Subcutaneous abdominal adipose tissue (tissue), 5 donors: ENCODE results near the gene KCNMA1.

Experiments
- H3K27ac ChIP-seq: one replicate; pipeline ENCODE4 v1.7.0; 2013; ENCODE audit warnings: low read depth, mild to moderate bottlenecking, inconsistent platforms, low read length, moderate library complexity
- H3K27me3 ChIP-seq, 5 donors: one replicate each; pipeline ENCODE4 v1.7.0; 2013; ENCODE audit warnings: low read length in 5 of 5, inconsistent platforms in 1 of 5; ENCODE audit not compliant: control insufficient read depth in 5 of 5, insufficient read depth in 4 of 5
- H3K36me3 ChIP-seq, 5 donors: one replicate each; pipeline ENCODE4 v1.7.0; 2013; ENCODE audit warnings: low read length in 5 of 5; ENCODE audit not compliant: control insufficient read depth in 5 of 5, insufficient read depth in 5 of 5
- H3K4me1 ChIP-seq, 5 donors: one replicate each; pipeline ENCODE4 v1.7.0; 2013; ENCODE audit warnings: low read length in 5 of 5, mild to moderate bottlenecking in 3 of 5, moderate library complexity in 1 of 5; ENCODE audit not compliant: control insufficient read depth in 5 of 5, insufficient read depth in 5 of 5
- H3K4me3 ChIP-seq, 5 donors: one replicate each; pipeline ENCODE4 v1.7.0; 2013; ENCODE audit warnings: low read length in 5 of 5, low read depth in 1 of 5
- H3K9ac ChIP-seq, 5 donors: one replicate each; pipeline ENCODE4 v1.7.0; 2013; ENCODE audit warnings: low read length in 5 of 5, mild to moderate bottlenecking in 4 of 5, moderate library complexity in 3 of 5
- H3K9me3 ChIP-seq, 5 donors: one replicate each; pipeline ENCODE4 v1.7.0; 2013; ENCODE audit warnings: low read length in 5 of 5; ENCODE audit not compliant: control insufficient read depth in 5 of 5
- donor health status: healthy.
- donor health status: healthy.
- donor health status: healthy.
- donor health status: healthy.
- donor health status: healthy.

KCNMA1 gene

DNA sequence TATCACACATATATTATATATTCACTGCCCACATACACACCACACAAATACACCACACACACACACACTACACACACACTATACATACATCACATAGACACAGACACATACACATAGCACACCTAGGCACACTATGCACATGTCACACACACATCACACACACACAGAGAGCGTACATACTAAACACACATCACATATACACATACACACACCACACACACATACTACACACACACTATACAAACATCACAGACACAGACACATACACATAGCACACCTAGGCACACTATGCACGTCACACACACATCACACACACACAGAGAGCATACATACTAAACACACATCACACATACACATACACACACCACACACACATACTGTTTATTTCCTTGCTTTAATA is 165.5 kb downstream of the KCNMA1 start:
- H3K27ac ChIP-seq, result no peak overlapping the region
- H3K4me1 ChIP-seq, result peaks cover 0 to 2% (median 0%) of the 10 kb centered on the region in 5 donors
- H3K27me3 ChIP-seq, result peaks cover 0 to 3% (median 0%) of the 10 kb centered on the region in 5 donors
- H3K9me3 ChIP-seq, result no peaks in the 10 kb centered on the region
- H3K4me3 ChIP-seq, result no peak overlapping the region
- no peak overlapping the region for H3K9ac ChIP-seq
- H3K36me3 ChIP-seq, result no peaks in the 10 kb centered on the region

DNA sequence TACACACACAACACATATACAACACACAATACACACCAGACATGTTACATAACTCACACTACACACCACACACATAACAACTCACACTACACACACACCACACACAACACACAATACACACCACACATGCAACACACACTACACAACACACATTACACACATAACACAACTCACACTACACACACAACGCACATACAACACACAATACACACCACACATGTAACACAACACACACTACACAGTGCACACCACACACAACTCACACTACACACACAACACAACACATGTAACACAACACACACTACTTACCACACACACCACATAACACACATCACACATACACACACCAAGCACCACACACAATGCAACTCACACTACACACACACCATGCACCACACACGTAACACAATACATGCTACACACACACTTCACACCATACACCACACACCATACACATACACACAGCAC is 166.5 kb downstream of the KCNMA1 start:
- Histone ChIP-seq H3K9ac (no peak overlapping the region), H3K4me1 (peaks cover 0 to 3% (median 0%) of the 10 kb centered on the region in 5 donors), H3K36me3 (no peaks in the 10 kb centered on the region), H3K27me3 (peaks cover 0 to 3% (median 0%) of the 10 kb centered on the region in 5 donors), H3K9me3 (no peaks in the 10 kb centered on the region), H3K4me3 (no peak overlapping the region), H3K27ac (no peak overlapping the region)

DNA sequence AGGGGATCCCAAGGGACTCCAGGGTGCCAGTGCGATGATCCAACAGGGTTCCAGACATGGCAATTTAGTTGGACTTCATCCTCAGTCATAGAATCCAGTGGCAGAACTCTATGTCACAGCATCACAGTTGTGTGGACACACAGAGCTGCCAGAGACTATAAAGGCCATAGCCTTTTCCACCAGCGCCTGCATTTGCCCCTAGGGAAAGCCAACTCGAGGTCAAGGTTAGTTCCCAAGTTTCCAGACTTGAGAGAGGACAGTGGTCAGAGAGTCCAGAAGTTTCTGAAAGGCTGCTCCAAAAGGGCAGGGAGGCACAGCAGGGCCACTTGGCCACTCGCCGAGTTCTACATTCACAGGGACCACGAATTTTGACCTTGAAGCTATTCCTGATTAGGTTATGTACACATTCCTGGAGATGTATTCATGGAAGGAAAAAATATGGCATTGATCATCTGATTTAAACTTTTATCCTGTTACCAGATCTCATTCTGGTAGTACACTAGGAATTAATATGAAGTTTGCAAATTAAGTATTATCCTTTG is 170.1 kb downstream of the KCNMA1 start:
- H3K4me1 ChIP-seq, result peaks cover 0 to 3% (median 0%) of the 10 kb centered on the region in 5 donors
- H3K27ac ChIP-seq, result no peak overlapping the region
- H3K4me3 ChIP-seq, result no peak overlapping the region

DNA sequence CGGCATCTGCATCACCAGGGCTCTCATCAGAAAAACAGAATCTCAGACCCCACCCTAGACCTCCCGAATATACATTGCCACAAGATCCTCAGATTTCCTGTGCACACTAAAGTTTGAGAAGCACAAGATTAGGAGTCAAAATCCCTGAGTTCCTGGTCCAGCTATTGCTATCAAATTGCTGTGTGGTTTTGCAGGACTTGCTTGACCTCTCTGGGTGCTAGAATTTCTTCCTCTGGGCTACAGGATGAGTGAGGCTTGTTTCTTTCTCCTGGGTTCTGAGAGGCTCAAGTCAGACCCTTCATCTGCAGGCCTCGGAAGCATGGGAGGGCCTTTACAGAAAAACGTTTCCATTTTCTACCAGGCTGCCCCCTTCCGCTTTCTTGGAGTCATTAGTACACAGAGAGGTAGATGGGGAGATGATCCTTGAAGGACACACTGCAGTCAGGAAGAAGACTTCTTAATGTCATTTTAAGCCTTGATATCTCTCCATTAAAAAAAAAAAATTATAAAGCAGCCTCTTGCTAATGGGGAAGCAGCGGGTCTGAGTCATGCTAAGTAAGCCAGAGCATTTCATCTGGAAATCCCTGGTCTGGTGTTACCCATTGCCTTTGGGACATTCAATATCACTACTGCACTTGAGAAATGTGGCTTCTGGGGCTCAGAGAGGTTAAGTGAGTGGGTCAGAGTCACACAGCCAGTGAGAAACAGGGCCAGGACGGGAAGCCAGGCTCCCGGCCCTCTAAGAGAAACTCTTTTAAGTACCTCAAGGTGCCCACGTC is 173.5 kb downstream of the KCNMA1 start:
- Histone ChIP-seq H3K4me3 (no peak overlapping the region), H3K27ac (no peak overlapping the region), H3K9me3 (no peaks in the 10 kb centered on the region), H3K9ac (no peak overlapping the region), H3K27me3 (peaks cover 0 to 2% (median 0%) of the 10 kb centered on the region in 5 donors), H3K4me1 (peaks cover 0 to 3% (median 0%) of the 10 kb centered on the region in 5 donors), H3K36me3 (no peaks in the 10 kb centered on the region)

More for the DNA sequence above, 170.1 kb downstream of the KCNMA1 start:
- no peak overlapping the region for H3K9ac ChIP-seq
- no peaks in the 10 kb centered on the region for H3K36me3 ChIP-seq
- H3K27me3 ChIP-seq, result peaks cover 0 to 3% (median 0%) of the 10 kb centered on the region in 5 donors
- H3K9me3 ChIP-seq, result no peaks in the 10 kb centered on the region

DNA sequence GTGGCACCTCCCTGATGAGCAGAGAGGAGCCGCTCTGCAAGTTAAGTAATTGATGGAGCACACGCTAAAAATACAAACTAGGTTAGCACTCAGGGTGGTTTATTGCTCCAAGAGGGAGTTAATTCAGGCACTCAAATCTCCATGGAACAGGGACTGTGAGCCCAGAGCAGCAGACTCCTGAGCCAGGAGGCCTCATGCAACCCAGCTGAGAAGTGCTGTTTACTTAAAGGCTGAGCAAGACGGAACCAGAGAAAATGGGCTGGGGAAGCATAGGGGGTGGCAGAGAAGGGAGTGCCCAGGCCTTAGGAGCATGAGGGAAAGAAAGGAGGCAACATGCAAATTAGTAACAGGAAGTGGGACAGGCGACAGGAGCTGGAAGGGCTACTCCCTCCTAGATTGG is 174.1 kb downstream of the KCNMA1 start:
- Histone ChIP-seq H3K27ac (no peak overlapping the region), H3K9me3 (no peaks in the 10 kb centered on the region), H3K36me3 (no peaks in the 10 kb centered on the region), H3K27me3 (peaks cover 0 to 2% (median 0%) of the 10 kb centered on the region in 5 donors), H3K9ac (no peak overlapping the region), H3K4me1 (peaks cover 0 to 3% (median 0%) of the 10 kb centered on the region in 5 donors), H3K4me3 (no peak overlapping the region)

DNA sequence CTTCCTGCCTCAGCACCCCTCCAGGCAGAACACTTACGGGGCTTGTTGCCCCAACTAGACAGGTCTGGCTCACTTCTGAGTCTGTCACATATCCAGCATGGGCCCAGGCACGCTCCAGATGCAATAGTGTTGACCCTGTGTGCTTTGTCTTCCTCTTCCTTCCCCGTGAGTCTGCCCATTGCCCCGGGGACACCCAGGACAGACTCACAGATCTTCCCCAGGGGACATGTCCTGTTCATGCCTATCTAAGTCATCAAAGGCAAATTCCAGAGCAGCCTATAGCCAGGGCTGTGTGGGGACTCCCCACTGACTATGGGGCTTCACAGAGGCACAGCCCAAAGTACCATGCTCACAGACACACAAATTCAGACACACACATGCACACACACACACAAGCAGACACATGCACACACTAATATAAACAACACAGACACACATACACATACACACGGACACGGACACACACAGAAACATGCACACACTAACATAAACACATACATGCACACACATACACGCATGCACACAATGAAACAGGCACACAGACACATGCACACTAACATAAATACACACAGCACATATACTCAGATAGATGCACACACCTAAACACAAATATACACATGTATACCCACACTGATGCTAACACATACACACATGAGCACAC is 175.8 kb downstream of the KCNMA1 start:
- no peaks in the 10 kb centered on the region for H3K4me1 ChIP-seq
- H3K9ac ChIP-seq, result no peak overlapping the region
- peaks cover 0 to 11% (median 0%) of the 10 kb centered on the region in 5 donors for H3K27me3 ChIP-seq
- H3K9me3 ChIP-seq, result no peaks in the 10 kb centered on the region
- no peak overlapping the region for H3K27ac ChIP-seq
- no peaks in the 10 kb centered on the region for H3K36me3 ChIP-seq
- H3K4me3 ChIP-seq, result no peak overlapping the region

DNA sequence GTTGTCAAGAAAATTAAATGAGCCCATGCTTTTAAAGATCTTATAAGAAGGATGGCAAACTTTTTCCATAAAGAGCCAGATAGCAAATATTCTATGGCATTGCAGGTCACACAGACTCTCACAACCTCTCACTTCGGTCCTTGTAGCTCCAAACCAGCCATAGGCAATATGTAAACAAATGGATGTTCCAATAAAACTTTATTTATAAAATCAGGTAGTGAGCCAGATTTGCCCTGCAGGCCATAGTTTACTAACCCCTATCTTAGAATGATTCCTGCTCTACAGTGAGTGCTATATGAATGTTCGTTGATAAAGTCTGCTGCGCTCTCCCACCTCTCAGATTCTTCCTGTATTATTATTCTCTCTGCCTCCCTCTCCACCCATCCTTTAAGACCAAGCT is 177.7 kb downstream of the KCNMA1 start:
- Histone ChIP-seq H3K27me3 (peaks cover 0 to 11% (median 0%) of the 10 kb centered on the region in 5 donors), H3K4me1 (no peaks in the 10 kb centered on the region), H3K36me3 (no peaks in the 10 kb centered on the region), H3K9me3 (no peaks in the 10 kb centered on the region), H3K4me3 (no peak overlapping the region), H3K27ac (no peak overlapping the region), H3K9ac (no peak overlapping the region)

DNA sequence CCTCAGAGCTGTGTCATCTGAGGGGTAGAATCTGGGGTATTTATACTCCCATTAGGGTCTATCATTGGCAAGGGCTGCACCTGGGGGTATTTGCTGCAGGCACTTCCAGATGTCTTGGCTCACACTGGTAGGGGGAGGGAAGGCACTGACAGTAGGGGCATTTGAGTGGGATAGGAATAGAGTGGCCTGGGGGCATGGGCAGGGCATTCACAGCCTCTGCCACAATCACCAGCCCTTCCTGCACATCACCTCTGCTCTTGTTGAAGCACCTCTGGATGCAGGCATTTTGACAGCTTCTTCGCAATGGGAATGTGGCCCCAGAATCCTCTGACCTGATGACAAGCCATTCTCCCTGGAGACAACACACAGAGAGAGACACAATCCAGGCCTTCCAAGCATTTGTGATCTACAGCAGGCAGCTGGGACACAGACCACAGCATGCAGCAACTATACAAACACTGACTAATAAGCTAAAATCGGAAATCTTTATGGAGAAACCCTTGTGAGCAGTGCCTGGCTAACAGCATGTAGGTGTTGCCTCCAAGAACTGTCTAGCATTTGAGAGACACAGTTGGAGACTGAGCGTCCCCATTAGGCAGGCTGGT is 178.5 kb downstream of the KCNMA1 start:
- no peaks in the 10 kb centered on the region for H3K9me3 ChIP-seq
- H3K9ac ChIP-seq, result no peak overlapping the region
- no peaks in the 10 kb centered on the region for H3K4me1 ChIP-seq
- peaks cover 0 to 11% (median 0%) of the 10 kb centered on the region in 5 donors for H3K27me3 ChIP-seq
- H3K36me3 ChIP-seq, result no peaks in the 10 kb centered on the region
- H3K27ac ChIP-seq, result no peak overlapping the region
- H3K4me3 ChIP-seq, result no peak overlapping the region

DNA sequence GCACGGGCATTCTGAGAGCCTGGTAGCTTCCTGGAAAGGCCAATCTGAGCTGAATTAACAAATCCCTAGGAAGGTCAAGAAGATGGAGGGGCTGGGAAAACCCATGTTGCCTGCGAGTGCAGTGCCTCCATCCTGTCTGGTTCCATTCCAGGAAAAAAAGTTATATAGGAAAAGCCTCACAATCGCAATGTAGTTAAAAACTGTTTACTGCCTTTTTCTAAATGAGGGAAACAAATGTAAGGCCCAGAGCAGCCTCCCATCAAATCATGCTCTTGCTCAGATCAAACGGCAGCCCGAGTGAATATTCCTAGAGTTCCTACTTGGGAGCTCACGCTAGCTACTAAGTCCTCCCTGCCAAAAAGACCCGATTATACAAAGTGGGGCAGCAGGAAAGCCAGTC is 179.9 kb downstream of the KCNMA1 start:
- no peaks in the 10 kb centered on the region for H3K4me1 ChIP-seq
- no peaks in the 10 kb centered on the region for H3K9me3 ChIP-seq

More for the DNA sequence above, 179.9 kb downstream of the KCNMA1 start:
- no peak overlapping the region for H3K9ac ChIP-seq
- no peak overlapping the region for H3K27ac ChIP-seq
- H3K27me3 ChIP-seq, result peaks cover 0 to 11% (median 0%) of the 10 kb centered on the region in 5 donors
- no peak overlapping the region for H3K4me3 ChIP-seq
- no peaks in the 10 kb centered on the region for H3K36me3 ChIP-seq
